PFSK-1 (cell line): Measurements from ENCODE around the gene PPP1R13L.

ENCODE experiments used
- POLR2AphosphoS5 ChIP-seq: IDR thresholded peaks from 2 replicates; pipeline ENCODE4 v1.6.1; 2012; ENCODE audit warnings: low read depth, mild to moderate bottlenecking, control low read depth, low read length, moderate library complexity
- SIN3A ChIP-seq: IDR thresholded peaks from 2 replicates; pipeline ENCODE4 v1.6.1; 2012; ENCODE audit warnings: mild to moderate bottlenecking, low read length, moderate library complexity, borderline replicate concordance; ENCODE audit not compliant: insufficient read depth
- TAF1 ChIP-seq: IDR thresholded peaks from 2 replicates; pipeline ENCODE4 v1.6.1; 2012; ENCODE audit warnings: low read length, control low read depth, borderline replicate concordance; ENCODE audit not compliant: insufficient read depth
- TF ChIP-seq, protein P1 (sequence below), 2 experiments: IDR thresholded peaks; 2 replicates each; pipeline versions ENCODE4 v1.6.1 to v1.8.0; 2011 to 2012; ENCODE audit warnings: low read depth in 2 of 2, low read length in 2 of 2, control low read depth in 1 of 2, inconsistent platforms in 1 of 2, mild to moderate bottlenecking in 1 of 2, moderate library complexity in 1 of 2; ENCODE audit not compliant: insufficient read depth in 1 of 2

DNA sequence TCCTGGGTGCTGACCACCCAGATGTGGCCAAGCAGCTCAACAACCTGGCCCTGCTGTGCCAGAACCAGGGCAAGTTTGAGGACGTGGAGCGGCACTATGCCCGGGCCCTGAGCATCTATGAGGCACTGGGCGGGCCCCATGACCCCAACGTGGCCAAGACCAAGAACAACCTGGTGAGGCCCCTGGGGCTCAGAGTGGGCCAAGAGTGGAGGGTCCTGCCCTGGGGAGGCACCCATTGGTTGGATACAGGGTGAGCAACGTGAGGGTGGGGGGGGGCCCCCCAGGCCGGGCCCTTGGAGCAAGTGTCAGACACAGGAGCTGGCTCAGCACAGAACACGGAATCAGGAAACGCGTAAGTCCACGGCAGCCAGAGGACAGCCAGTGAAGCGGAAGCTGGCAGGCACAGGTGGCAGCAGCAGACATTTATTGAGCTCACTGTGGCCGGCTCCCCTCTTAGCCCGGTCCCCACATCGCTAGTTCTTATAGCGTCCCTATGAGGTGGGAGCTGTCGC lies 55.4 kb downstream of the PPP1R13L start:
- TF ChIP-seq POLR2AphosphoS5, result no peak
- TF ChIP-seq TAF1, result no peak
- TF ChIP-seq, protein P1, sequence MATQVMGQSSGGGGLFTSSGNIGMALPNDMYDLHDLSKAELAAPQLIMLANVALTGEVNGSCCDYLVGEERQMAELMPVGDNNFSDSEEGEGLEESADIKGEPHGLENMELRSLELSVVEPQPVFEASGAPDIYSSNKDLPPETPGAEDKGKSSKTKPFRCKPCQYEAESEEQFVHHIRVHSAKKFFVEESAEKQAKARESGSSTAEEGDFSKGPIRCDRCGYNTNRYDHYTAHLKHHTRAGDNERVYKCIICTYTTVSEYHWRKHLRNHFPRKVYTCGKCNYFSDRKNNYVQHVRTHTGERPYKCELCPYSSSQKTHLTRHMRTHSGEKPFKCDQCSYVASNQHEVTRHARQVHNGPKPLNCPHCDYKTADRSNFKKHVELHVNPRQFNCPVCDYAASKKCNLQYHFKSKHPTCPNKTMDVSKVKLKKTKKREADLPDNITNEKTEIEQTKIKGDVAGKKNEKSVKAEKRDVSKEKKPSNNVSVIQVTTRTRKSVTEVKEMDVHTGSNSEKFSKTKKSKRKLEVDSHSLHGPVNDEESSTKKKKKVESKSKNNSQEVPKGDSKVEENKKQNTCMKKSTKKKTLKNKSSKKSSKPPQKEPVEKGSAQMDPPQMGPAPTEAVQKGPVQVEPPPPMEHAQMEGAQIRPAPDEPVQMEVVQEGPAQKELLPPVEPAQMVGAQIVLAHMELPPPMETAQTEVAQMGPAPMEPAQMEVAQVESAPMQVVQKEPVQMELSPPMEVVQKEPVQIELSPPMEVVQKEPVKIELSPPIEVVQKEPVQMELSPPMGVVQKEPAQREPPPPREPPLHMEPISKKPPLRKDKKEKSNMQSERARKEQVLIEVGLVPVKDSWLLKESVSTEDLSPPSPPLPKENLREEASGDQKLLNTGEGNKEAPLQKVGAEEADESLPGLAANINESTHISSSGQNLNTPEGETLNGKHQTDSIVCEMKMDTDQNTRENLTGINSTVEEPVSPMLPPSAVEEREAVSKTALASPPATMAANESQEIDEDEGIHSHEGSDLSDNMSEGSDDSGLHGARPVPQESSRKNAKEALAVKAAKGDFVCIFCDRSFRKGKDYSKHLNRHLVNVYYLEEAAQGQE (IDR thresholded peaks at IDR 0.05; ENCODE audit: insufficient read depth in 1 of 2, low read depth in 2 of 2, low read length in 2 of 2), result no peak
- TF ChIP-seq SIN3A, result no peak
